Activated CD8-positive, alpha-beta memory T cell treated with anti-CD3 and anti-CD28 coated beads, Interleukin-2, amount 10 ng/mL, durations not matched to agents 7 days and 5 days (primary cell): ENCODE measurements around the gene ZNF524. TPM values are rescaled to one million over a fixed set of nuclear protein-coding genes. Genes with fewer than 3 reads are reported as not detected.
"Not testable (repeated sequence)": the region's sequence is repeated elsewhere in the genome, so short reads cannot be mapped to it uniquely, and the experiment has no call there.

ENCODE experiments used
- ATAC-seq: fragments of 150-1000 bp; cut with Tn5 transposase; one replicate; pipeline ENCODE4 v1.10.0; 2021; ENCODE audit warnings: moderate library complexity
- CTCF ChIA-PET: fragments of 350-600 bp; sonication (Branson Sonifier 250); formaldehyde crosslinking; loops from one replicate; lab custom pipeline; 2021; ENCODE audit warnings: antibody characterized with exemption; lab: Charles Lee
- DNase-seq: peaks from one replicate; pipeline ENCODE4 v3.0.0-alpha.2; 2020
- H3K27ac Mint-ChIP-seq: one replicate; pipeline ENCODE4 v1.8.0; 2021; ENCODE audit warnings: mild to moderate bottlenecking, mixed read lengths
- H3K27me3 Mint-ChIP-seq: one replicate; pipeline ENCODE4 v1.8.0; 2021; ENCODE audit warnings: mixed read lengths
- H3K36me3 Mint-ChIP-seq: one replicate; pipeline ENCODE4 v1.8.0; 2021; ENCODE audit warnings: mild to moderate bottlenecking, mixed read lengths
- H3K4me1 Mint-ChIP-seq: one replicate; pipeline ENCODE4 v1.8.0; 2021; ENCODE audit warnings: mixed read lengths
- H3K4me3 Mint-ChIP-seq: one replicate; pipeline ENCODE4 v1.8.0; 2021; ENCODE audit warnings: mild to moderate bottlenecking, moderate library complexity, mixed read lengths
- H3K9me3 Mint-ChIP-seq: one replicate; pipeline ENCODE4 v1.8.0; 2022; ENCODE audit warnings: low read depth, mixed read lengths
- total RNA-seq, 2 experiments: library from RNA; stranded (reverse); gene quantifications; one replicate each; pipeline ENCODE4 v1.2.3, GENCODE V29; 2021

Gene ZNF524, protein sequence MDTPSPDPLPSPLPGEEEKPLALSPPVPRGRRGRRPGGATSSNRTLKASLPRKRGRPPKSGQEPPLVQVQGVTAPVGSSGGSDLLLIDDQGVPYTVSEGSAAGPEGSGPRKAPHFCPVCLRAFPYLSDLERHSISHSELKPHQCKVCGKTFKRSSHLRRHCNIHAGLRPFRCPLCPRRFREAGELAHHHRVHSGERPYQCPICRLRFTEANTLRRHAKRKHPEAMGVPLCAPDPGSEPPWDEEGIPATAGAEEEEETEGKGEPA
- 10 to 100 TPM; 26.5 to 30.2 TPM for total RNA-seq

GRCh38 chr19:55599842-55600661, at the start of gene ZNF524:
ZNF524 (plus strand) TSS chr19:55600288; CDS start chr19:55602113, 1,825 bp downstream.
- Mint-ChIP-seq H3K27me3 (no peaks in the 10 kb centered on the region), H3K4me1 (peaks cover 29% of the 10 kb centered on the region), H3K4me3 (peak within 1 kb of the TSS; percentile 86), H3K9me3 (no peaks in the 10 kb centered on the region), H3K36me3 (peaks cover 31% of the 10 kb centered on the region), H3K27ac (peak within 1 kb of the TSS; percentile 99)
- DNase-seq, result peak; percentile 90
- CTCF ChIA-PET, result interaction anchor here (0.6 to 4.2 kb wide), 13 partner anchors 13 to 816 kb away, joined by 3 to 31 read pairs (median 5); partner anchors contain the start of genes CCDC106, U2AF2, ZNF581 and ZNF628
- ATAC-seq, result peak; percentile 63

DNA sequence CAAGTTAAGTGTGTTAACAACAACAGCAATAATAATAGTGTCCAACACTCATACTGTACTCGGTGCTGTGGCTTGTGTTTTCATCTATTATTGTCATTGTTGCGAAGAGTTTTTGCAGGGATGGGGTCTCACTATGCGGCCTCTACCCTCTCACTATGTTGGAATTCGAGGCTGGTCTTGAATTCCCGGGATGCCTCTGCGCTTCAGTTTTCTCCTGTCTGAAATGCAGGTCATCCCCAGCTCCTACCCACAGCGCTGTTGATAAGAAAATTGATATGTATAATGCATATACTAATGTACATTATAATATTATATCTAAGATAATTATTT, 49.8 kb upstream of the ZNF524 start:
- DNase-seq (no peak), ATAC-seq (no peak)
- H3K4me1 Mint-ChIP-seq, result peaks cover 2% of the 10 kb centered on the region
- H3K27me3 Mint-ChIP-seq, result peaks cover 18% of the 10 kb centered on the region
- CTCF ChIA-PET, result no interaction called here
- H3K36me3 Mint-ChIP-seq, result no peaks in the 10 kb centered on the region
- no peak overlapping the region for H3K4me3 Mint-ChIP-seq
- no peak overlapping the region for H3K27ac Mint-ChIP-seq
- no peaks in the 10 kb centered on the region for H3K9me3 Mint-ChIP-seq

- Mint-ChIP-seq H3K4me3 (no peak overlapping the region), H3K36me3 (no peaks in the 10 kb centered on the region), H3K4me1 (peaks cover 2% of the 10 kb centered on the region), H3K27ac (no peak overlapping the region), H3K27me3 (peaks cover 16% of the 10 kb centered on the region), H3K9me3 (no peaks in the 10 kb centered on the region)
- ATAC-seq, result no peak
- no peak for DNase-seq
- CTCF ChIA-PET, result no interaction called here
These were observed 47.9 kb upstream of the ZNF524 start for GRCh38 chr19:55552206-55552605.

DNA sequence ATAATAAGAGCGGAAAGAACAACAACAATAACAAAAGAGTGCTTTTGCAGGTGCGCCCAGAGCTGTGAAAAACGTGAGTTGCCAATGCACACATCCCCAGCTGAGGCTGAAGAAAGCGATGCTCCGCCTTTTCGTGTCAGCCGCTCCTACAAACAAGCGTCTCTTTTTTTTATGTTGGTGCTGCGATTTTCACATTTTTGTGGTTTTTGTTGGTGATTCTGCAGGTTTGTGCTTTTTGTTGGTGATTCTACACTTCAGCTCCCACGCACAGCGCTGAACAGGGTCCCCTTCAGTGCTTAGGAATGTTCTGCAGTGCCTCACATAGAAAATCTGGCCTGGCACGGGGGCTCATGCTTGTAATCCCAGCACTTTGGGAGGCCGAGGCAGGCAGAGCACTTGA, 47.5 kb upstream of the ZNF524 start:
- H3K27ac Mint-ChIP-seq, result no peak overlapping the region
- CTCF ChIA-PET, result interaction anchor here (1.3 kb wide), 1 partner anchor 49 kb away, joined by 4 read pairs; no protein-coding TSS in a partner anchor
- H3K36me3 Mint-ChIP-seq, result no peaks in the 10 kb centered on the region
- H3K4me1 Mint-ChIP-seq, result peaks cover 2% of the 10 kb centered on the region
- peaks cover 12% of the 10 kb centered on the region for H3K27me3 Mint-ChIP-seq
- H3K4me3 Mint-ChIP-seq, result no peak overlapping the region
- DNase-seq, result no peak
- no peaks in the 10 kb centered on the region for H3K9me3 Mint-ChIP-seq
- ATAC-seq, result no peak

DNA sequence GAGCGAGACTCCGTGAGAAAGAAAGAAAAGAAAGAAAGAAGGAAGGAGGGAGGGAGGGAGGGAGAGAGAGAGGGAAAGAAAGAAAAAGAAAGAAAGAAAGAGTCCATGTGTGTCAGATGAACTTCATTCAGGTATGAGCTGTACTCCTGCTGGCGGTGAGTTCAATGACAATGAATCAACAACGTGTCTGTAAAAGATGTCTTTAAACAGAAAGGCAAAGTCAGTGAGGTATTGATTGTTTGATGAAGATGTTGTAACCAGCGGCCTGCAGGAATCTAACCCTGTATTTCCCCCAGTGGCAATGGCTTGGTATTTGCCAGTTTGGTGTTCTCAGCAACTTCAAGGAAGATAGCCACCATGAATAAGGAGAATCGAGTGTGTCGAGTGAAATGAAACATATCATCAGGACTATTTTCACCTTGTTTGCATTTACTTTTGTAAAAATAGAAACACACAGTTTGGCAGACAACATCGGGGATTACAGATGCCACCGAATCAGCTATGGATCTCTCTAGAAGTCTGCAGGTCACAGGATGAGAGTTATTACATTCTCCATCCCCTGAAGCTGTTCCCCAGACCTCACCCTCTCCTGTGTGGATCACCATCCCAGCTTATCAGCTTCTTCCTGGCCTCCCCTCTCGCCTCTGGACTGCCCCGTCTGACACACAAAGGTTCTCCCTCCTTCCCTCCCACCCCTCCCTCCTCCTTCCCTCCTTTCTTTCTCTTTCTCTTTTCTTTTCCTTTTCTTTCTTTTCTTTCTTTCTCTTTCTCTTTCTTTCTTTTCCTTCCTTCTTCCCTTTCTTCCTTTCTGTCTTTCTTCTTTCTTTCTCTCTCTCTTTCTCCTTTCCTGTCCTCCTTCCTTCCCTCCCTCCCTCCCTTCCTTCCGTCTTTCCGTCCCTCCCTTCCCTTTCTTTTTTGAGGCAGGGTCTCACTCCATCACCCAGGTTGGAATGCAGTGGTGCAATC, 46.6 kb upstream of the ZNF524 start:
- peaks cover 2% of the 10 kb centered on the region for H3K4me1 Mint-ChIP-seq
- H3K36me3 Mint-ChIP-seq, result no peaks in the 10 kb centered on the region
- H3K27ac Mint-ChIP-seq, result no peak overlapping the region
- DNase-seq (no peak), ATAC-seq (no peak)
- CTCF ChIA-PET, result interaction anchor here (1.3 kb wide), 1 partner anchor 49 kb away, joined by 4 read pairs; no protein-coding TSS in a partner anchor
- H3K9me3 Mint-ChIP-seq, result no peaks in the 10 kb centered on the region
- no peak overlapping the region for H3K4me3 Mint-ChIP-seq
- H3K27me3 Mint-ChIP-seq, result peaks cover 6% of the 10 kb centered on the region

DNA sequence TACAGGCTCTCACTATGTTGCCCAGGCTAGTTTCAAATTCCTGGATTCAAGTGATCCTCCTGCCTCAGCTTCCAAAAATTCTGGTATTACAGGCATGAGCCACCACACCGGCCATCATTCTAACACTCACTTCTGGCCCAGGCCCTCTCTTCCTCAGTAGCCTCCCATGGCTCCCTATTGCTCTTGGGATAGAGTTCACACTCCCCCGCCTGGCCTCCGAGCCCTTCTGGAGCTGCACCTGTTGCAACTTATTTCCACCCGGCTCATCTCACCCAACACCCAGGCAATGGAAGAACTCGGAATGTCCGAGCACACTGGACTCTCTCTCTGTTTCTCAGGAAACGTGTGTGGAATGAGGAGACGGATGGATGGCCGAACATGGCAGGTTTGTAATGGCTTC, 45.8 kb upstream of the ZNF524 start:
- H3K36me3 Mint-ChIP-seq, result no peaks in the 10 kb centered on the region
- CTCF ChIA-PET, result no interaction called here
- no peaks in the 10 kb centered on the region for H3K9me3 Mint-ChIP-seq
- peaks cover 2% of the 10 kb centered on the region for H3K4me1 Mint-ChIP-seq
- DNase-seq (no peak), ATAC-seq (no peak)
- H3K27ac Mint-ChIP-seq, result no peak overlapping the region
- no peak overlapping the region for H3K4me3 Mint-ChIP-seq
- H3K27me3 Mint-ChIP-seq, result peaks cover 6% of the 10 kb centered on the region

GRCh38 chr19:55554741-55555152, 45.3 kb upstream of the ZNF524 start:
- no peak for DNase-seq
- CTCF ChIA-PET, result no interaction called here
- H3K27me3 Mint-ChIP-seq, result peaks cover 6% of the 10 kb centered on the region
- no peak overlapping the region for H3K4me3 Mint-ChIP-seq
- no peaks in the 10 kb centered on the region for H3K36me3 Mint-ChIP-seq
- ATAC-seq, result no peak
- no peak overlapping the region for H3K27ac Mint-ChIP-seq
- H3K4me1 Mint-ChIP-seq, result peaks cover 2% of the 10 kb centered on the region
- H3K9me3 Mint-ChIP-seq, result no peaks in the 10 kb centered on the region

DNA sequence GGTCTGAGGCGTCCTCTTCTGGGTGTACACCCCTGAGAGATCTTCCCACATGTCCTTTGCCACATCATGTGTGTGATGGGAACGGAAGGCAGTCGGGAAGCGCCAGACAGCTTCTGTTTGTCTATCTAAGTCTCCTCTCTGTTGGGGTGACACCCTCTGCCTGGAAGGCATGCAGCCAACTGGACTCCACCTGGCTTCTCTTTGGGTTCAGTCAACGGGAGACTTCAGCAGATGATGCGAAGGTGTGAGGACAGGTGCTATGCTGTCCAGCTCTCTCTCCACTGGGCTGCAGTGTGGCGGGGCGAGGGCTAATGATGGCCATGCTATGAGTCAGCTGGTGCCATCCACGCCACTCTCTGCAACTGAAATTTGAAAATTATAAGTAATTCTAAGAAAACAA, 40.4 kb upstream of the ZNF524 start:
- H3K36me3 Mint-ChIP-seq, result no peaks in the 10 kb centered on the region
- H3K27me3 Mint-ChIP-seq, result peaks cover 2% of the 10 kb centered on the region
- CTCF ChIA-PET, result no interaction called here
- no peak overlapping the region for H3K27ac Mint-ChIP-seq
- H3K4me3 Mint-ChIP-seq, result no peak overlapping the region
- no peaks in the 10 kb centered on the region for H3K4me1 Mint-ChIP-seq
- DNase-seq (no peak), ATAC-seq (no peak)
- H3K9me3 Mint-ChIP-seq, result no peaks in the 10 kb centered on the region

DNA sequence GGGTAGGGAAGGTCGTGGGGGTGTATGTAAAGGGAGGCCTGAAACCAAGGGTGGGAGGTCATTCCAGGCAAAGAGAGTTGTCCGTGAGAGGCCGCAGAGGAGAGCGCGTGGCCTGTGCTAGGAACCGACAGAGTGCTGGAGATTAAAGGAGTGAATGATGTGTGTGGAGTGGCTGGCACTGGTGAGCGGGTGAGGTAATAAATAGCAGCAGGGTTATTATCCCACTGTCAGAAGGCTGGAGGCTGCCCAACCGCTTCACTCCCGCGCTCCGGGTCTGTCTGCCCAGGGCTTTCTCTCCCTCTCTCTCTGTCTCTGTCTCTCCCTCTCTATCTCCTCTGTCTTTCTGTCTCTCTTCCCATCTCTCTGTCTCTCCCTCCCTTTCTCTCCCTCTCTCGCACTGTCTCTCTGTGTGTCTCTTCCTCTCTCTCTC, 36.8 kb upstream of the ZNF524 start:
- Mint-ChIP-seq H3K27ac (no peak overlapping the region), H3K27me3 (peaks cover 8% of the 10 kb centered on the region), H3K4me1 (no peaks in the 10 kb centered on the region), H3K4me3 (no peak overlapping the region), H3K9me3 (no peaks in the 10 kb centered on the region), H3K36me3 (no peaks in the 10 kb centered on the region)
- CTCF ChIA-PET, result no interaction called here
- no peak for ATAC-seq
- DNase-seq, result no peak

DNA sequence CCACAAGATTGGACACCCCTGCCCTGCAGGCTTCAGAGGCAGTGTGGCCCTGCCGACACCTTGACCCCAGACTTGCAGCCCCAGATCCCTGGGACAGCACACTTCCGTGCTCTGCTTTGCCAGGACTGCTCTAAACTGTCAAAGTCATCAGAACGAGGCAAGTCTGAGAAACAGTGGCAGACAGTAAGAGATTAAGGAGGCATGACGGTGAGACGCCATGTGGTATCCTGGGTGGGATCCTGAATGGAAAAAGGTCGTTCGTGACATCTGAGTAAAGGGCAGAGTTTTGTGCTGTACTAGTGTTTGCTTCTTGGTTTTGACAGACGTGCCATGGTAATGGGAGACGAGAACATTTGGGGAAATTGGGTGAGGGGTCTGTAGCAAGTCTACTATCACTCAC, 33.3 kb upstream of the ZNF524 start:
- no peak overlapping the region for H3K27ac Mint-ChIP-seq
- CTCF ChIA-PET, result interaction anchor here (0.8 to 1.4 kb wide), 3 partner anchors 63 to 275 kb away, joined by 3 to 4 read pairs (median 3); partner anchors contain the start of gene NAT14
- H3K27me3 Mint-ChIP-seq, result peaks cover 5% of the 10 kb centered on the region
- no peak overlapping the region for H3K4me3 Mint-ChIP-seq
- no peak for ATAC-seq
- no peaks in the 10 kb centered on the region for H3K9me3 Mint-ChIP-seq
- H3K4me1 Mint-ChIP-seq, result no peaks in the 10 kb centered on the region
- no peak for DNase-seq
- no peaks in the 10 kb centered on the region for H3K36me3 Mint-ChIP-seq

- Mint-ChIP-seq H3K27me3 (peaks cover 5% of the 10 kb centered on the region), H3K4me3 (no peak overlapping the region)
These were observed 32.3 kb upstream of the ZNF524 start for GRCh38 chr19:55567708-55568328.

GRCh38 chr19:55569477-55569876, 30.6 kb upstream of the ZNF524 start:
- ATAC-seq, CTCF ChIA-PET, H3K36me3 Mint-ChIP-seq, H3K27ac Mint-ChIP-seq, H3K27me3 Mint-ChIP-seq, H3K4me1 Mint-ChIP-seq, DNase-seq, H3K4me3 Mint-ChIP-seq, H3K9me3 Mint-ChIP-seq: not testable (repeated sequence)

More at GRCh38 chr19:55567708-55568328, 32.3 kb upstream of the ZNF524 start:
- ATAC-seq (no peak), DNase-seq (no peak)
- CTCF ChIA-PET, result interaction anchor here (1.4 kb wide), 1 partner anchor 276 kb away, joined by 4 read pairs; no protein-coding TSS in a partner anchor
- Mint-ChIP-seq H3K27ac (no peak overlapping the region), H3K36me3 (no peaks in the 10 kb centered on the region), H3K9me3 (no peaks in the 10 kb centered on the region), H3K4me1 (no peaks in the 10 kb centered on the region)
